ENCODE results near the gene CTSH.
"Not testable (repeated sequence)": the region's sequence is repeated elsewhere in the genome, so short reads cannot be mapped to it uniquely, and the experiment has no call there.

Gene CTSH

GRCh38 chr15:78880813-78881212 is 64.0 kb downstream of the CTSH start:
- DNase-seq (ENCODE audit: low read depth), result peak; percentile 54

GRCh38 chr15:78880242-78880533 is 64.7 kb downstream of the CTSH start:
- DNase-seq (ENCODE audit: low read depth), result peak; percentile 74

GRCh38 chr15:78879517-78880241 is 65.2 kb downstream of the CTSH start:
- DNase-seq (ENCODE audit: low read depth), result peak; percentile 59

GRCh38 chr15:78878356-78878755 is 66.5 kb downstream of the CTSH start:
- peak; percentile 78 for DNase-seq (ENCODE audit: low read depth)

- not testable (repeated sequence) for DNase-seq (ENCODE audit: low read depth)
These were observed 67.9 kb downstream of the CTSH start for GRCh38 chr15:78876954-78877353.

GRCh38 chr15:78875107-78875914 is 69.5 kb downstream of the CTSH start:
- no peak for DNase-seq (ENCODE audit: low read depth)

- peak; percentile 38 for DNase-seq (ENCODE audit: low read depth)
These were observed 70.8 kb downstream of the CTSH start for GRCh38 chr15:78873793-78874765.

DNA sequence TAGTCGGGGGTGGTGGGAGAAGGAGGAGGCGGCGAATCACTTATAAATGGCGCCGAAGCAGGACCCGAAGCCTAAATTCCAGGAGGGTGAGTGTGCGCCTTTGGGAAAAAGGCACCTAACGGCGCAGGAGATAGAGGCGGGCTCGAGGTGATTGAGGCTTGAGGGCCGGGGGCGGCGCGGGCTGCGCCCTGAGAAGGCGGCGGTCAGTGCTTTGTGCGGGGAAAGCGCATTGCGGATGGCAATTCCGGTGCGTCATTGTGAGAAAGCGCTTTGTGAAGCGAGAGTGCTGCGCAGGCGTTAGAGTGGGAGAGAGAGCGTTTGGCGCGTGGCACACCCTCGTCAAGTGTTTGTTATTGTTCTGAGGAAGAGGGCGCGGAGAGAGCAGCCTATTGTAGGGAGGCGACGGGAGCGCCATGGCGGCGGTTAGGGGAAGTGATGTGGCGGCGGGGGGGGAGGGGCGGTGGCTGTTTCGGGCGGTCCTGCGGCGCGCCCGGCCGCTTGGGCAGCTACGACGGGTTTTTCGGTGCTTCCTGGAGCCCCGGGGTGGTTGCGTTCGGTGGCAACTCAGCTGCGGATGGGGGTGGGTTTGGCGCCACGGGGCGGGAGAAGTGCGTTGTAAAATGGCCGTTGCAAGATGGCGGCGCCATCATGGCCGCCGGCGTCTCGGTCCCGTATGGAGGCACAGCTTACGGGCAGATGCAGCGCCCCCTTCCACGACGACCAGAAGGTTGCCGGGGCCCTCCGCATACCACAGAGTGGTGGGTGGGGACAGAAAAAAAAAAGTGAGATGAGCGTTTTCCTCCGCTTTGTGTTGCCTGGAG is 71.7 kb downstream of the CTSH start:
- peak; percentile 92 for DNase-seq (ENCODE audit: low read depth)

GRCh38 chr15:78872155-78872971 is 72.5 kb downstream of the CTSH start, which contains the start of gene MORF4L1:
Gene MORF4L1 (plus strand): TSS chr15:78872890. CDS start chr15:78873018, 128 bp downstream.
- peak; percentile 96 for DNase-seq (ENCODE audit: low read depth)

DNA sequence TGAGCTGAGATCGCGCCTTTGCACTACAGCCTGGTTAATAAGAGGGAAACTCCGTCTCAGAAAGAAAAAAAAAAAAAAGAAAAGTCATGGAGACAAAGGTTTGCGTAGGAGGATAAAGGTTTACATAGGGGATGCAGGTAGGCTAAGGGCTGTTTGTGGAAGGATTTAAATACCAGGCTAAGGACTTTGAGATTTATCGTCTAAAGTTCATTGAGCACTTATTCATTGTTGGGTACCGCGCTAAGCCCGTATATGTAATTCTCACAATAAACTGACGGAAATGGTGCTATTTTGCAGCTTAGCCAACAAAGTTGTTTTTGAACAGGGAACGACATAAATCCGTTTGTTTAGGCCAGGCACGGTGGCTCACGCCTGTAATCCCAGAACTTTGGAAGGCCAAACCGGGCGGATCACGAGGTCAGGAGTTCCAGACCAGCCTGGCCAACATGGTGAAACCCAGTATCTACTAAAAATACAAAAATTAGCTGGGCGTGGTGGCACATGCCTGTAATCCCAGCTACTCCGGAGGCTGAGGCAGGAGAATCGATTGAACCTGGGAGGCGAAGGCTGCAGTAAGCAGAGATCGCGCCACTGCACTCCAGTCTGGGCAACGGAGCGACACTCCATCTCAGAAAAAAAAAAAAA is 73.2 kb downstream of the CTSH start:
- DNase-seq (ENCODE audit: low read depth), result not testable (repeated sequence)
